NCI-H1092 treated with DMSO at 0.1 percent for 48 hours (cell line): ENCODE results near the gene MDFIC.

Experiments used
- DNase-seq: peaks from one replicate; lab custom pipeline; 2025; lab: John Stamatoyannopoulos, UW

Gene MDFIC

DNA sequence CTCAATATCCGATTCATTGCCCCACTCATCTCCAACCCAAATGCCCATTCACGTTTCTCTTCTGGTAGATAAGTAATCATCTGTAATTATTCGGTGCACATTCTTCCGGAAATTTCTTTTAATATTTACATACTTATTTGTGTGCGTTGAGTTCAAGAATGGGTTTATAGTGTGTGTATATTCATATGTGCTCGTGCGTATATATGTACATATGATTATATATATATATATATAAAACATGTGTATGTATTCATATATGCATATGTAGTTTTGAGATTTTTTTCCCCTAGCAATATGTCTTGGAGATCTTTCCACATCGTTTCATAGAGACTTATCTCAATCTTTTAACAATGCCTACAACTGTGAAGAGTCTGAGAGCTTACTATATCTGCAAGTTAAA lies 118.2 kb downstream of the MDFIC start:
- DNase-seq = no peak

- DNase-seq = no peak
These were observed 118.6 kb downstream of the MDFIC start for GRCh38 chr7:115040495-115040894.

DNA sequence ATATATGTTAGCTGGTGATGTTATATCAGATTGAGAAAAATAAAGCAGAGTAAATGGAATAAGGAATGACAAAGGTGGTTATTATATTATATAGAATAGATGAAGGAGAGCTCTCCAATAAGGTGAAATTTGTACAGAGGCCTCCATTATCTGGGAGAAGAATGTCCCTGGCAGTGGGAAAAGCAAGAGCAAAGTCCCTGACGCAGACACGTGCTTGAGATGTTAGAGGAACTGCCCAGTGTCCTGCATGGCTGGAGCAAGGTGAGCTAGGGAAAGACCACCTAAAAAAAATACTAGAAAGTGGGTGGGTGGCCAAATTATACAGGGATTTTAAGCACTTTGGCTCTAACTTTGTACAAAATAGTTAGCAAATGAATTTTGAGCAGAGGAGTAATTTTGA lies 120.7 kb downstream of the MDFIC start:
- no peak for DNase-seq

- DNase-seq = no peak
These were observed 121.7 kb downstream of the MDFIC start for GRCh38 chr7:115043605-115044004.

DNA sequence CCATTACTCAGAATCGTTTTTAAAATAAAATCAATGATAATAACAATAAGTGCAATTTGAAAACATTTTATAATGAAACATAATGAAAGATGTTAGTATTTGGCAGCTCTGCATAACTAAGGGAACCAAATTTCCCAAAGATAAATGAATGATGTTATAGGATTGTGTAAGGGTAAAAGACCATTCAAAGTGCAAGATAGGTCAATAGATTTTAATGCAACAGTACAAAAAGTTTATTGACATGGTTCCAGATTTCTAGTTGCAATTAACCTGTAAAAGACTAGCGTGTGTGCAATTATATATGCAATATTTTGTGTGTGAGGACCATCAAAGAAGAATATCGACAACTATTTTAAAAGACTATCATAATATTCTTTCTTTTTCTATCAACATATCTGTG lies 122.3 kb downstream of the MDFIC start:
- DNase-seq = no peak

DNA sequence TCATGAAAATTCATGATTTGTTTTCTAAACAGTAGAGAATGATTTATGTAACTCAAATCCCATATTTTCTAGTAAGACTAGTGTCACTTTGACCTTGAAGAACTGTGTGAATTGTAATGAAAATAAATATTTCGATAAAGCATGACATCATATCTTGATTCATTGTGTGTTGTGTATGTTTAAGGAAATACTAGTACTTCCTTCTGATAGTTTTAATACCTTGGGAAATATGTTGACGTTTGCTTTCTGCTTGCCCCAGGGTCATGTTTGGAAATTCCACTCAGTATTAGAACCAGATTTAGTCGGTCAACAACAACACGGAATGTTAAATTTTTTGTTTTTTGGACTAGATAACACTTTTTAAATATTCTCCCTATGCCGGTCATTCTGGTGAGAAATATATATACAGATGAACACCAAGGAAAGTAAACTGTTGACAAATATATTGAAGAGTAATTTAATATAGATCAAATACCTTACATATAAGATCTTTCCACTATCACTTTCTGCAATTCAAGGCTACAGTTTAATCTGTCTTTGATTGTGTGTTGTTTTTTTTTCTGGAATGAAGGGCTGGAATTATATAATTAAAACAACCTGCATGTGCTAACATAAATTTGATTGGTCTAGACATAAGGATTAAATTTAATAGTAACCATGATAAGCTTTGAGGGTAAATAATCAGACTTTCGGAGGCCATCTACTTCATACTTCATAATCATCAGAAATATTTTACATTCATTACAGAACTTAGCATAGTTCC lies 126.2 kb downstream of the MDFIC start:
- no peak for DNase-seq

DNA sequence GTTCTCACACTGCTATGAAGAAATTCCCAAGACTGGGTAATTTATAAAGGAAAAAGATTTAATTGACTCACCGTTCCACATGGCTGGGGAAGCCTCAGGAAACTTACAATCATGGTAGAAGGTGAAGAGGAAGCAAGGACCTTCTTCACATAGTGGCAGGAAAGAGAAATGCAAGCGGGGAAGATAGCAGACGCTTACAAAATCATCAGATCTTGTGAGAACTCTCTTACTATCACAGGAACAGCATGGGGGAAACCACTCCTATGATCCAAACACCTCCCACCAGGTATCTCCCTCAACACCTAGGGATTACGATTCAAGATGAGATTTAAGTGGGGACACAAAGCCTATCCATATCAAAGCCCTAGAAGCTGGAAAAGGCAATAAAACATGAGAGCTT lies 130.8 kb downstream of the MDFIC start:
- DNase-seq = no peak

GRCh38 chr7:115054478-115055065 lies 132.7 kb downstream of the MDFIC start:
- no peak for DNase-seq

- no peak for DNase-seq
These were observed 134.1 kb downstream of the MDFIC start for GRCh38 chr7:115056019-115056418.

DNA sequence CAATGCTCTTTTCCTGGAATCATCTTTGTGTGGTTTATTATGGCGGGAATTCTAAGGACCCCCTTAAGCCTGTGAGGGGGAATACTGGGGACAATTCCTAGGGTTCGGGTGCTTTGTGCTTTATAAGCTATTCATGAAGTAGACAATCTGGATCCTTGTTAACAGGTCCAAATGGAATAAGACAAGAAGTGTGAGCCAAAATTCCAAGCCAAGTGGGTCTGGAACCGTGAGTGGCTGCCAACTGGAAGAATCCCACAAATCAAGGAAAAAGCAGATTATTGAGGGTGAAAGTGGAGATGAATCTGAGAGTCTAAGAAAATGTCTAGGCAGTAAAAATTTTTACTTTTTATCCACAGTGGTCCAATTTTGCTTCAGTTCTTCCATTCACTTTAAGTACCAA lies 136.8 kb downstream of the MDFIC start:
- no peak for DNase-seq

DNA sequence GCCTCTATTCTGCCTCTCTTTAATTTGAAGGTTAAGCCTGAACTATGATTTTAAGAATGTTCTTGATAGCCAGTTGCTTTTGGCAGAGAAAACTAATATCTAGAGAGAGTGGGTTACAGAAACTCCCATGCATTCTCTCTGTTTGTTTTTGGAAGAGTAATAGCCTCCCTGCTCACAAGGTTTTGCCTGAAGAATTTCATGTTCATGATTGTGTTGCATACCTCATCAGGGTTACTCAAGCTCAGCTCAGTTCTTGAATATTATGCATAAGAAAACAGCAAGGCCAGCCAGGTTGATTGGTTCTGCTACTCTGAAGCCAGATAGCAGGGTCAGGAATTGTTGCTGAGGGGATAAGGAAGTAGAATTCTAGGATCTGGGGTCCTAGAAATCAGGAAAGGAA lies 137.4 kb downstream of the MDFIC start:
- no peak for DNase-seq

GRCh38 chr7:115060095-115060870 lies 138.4 kb downstream of the MDFIC start:
- no peak for DNase-seq

DNA sequence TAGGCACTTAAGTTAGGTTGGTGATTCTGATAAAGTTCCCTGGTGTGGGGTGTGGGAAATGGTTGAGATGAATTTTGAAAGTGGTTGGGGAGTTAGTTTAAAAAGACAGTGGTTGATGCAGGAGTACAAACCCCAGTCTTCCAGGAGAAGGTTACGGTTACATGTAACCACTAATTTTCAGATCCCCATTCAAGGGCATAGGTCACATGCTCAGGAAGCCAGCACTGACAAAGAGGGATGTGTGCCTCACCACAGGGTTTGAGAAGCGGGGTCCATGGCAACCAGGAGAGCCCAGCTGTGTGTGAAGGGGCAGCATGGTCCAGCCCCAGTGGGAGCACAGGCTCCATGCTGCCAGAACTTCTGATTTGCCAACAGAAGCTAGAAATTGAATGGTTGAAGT lies 144.2 kb downstream of the MDFIC start:
- DNase-seq = no peak

- no peak for DNase-seq
These were observed 144.7 kb downstream of the MDFIC start for GRCh38 chr7:115066634-115067033.

DNA sequence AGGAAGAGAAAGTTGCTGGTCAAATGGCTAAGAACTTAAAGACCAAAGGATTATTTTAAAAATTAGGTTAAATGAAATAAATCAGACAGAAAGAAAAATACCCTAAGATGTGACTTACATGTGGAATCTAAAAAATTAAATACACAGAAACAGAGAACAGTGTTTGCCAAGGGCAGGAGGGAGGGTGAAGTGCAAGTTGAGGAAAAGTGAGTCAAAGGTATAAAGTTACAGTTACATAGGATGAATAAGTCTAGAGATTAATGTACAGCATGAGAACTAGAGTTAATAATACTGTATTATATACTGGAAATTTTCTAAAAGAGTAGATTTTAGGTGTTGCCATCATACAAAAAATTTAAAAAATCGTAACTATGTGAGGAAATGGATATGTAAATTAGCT lies 146.3 kb downstream of the MDFIC start:
- no peak for DNase-seq
